Measurements from ENCODE around the gene CKAP2. TPM values are rescaled to one million over a fixed set of nuclear protein-coding genes. Genes with fewer than 3 reads are reported as not detected.

Gene CKAP2
- total RNA-seq, 1 donor, result 15.9 TPM

GRCh38 chr13:52419080-52419479 lies 36.2 kb upstream of the CKAP2 start:
- Histone ChIP-seq H3K9me3 (ENCODE audit: low read depth, low read length) (no peaks in the 10 kb centered on the region), H3K27ac (ENCODE audit: low read depth, low read length) (peak overlapping the region; percentile 15), H2AFZ (ENCODE audit: low read length) (no peak overlapping the region), H3K36me3 (ENCODE audit: insufficient read depth, low read length) (peaks cover 47% of the 10 kb centered on the region), H3K27me3 (ENCODE audit: insufficient read depth, low read length) (no peaks in the 10 kb centered on the region), H4K20me1 (ENCODE audit: insufficient read depth, low read length) (no peaks in the 10 kb centered on the region), H3K4me3 (ENCODE audit: insufficient read depth, low read length) (no peak overlapping the region), H3K79me2 (ENCODE audit: insufficient read depth, low read length) (peaks cover 4% of the 10 kb centered on the region), H3K4me1 (ENCODE audit: insufficient read depth, low read length) (peaks cover 18% of the 10 kb centered on the region), H3K4me2 (ENCODE audit: insufficient read depth, low read length) (no peak overlapping the region)
- TF ChIP-seq CTCF (IDR thresholded peaks at IDR 0.05; ENCODE audit: extremely low read depth, low read depth, low read length), result no peak
- no peak for DNase-seq (ENCODE audit: insufficient read length, low spot score, missing footprints)

- TF ChIP-seq CTCF (IDR thresholded peaks at IDR 0.05; ENCODE audit: extremely low read depth, low read depth, low read length), result no peak
- Histone ChIP-seq H4K20me1 (ENCODE audit: insufficient read depth, low read length) (no peaks in the 10 kb centered on the region), H3K79me2 (ENCODE audit: insufficient read depth, low read length) (no peaks in the 10 kb centered on the region), H3K27me3 (ENCODE audit: insufficient read depth, low read length) (no peaks in the 10 kb centered on the region), H3K4me1 (ENCODE audit: insufficient read depth, low read length) (no peaks in the 10 kb centered on the region), H3K4me2 (ENCODE audit: insufficient read depth, low read length) (no peak overlapping the region), H2AFZ (ENCODE audit: low read length) (no peak overlapping the region), H3K4me3 (ENCODE audit: insufficient read depth, low read length) (no peak overlapping the region), H3K9me3 (ENCODE audit: low read depth, low read length) (no peaks in the 10 kb centered on the region), H3K36me3 (ENCODE audit: insufficient read depth, low read length) (peaks cover 53% of the 10 kb centered on the region), H3K27ac (ENCODE audit: low read depth, low read length) (no peak overlapping the region)
- no peak for DNase-seq (ENCODE audit: insufficient read length, low spot score, missing footprints)
These were observed 34.1 kb upstream of the CKAP2 start for GRCh38 chr13:52421216-52421615.

- no peak for DNase-seq (ENCODE audit: insufficient read length, low spot score, missing footprints)
- Histone ChIP-seq H3K4me3 (ENCODE audit: insufficient read depth, low read length) (no peak overlapping the region), H3K4me2 (ENCODE audit: insufficient read depth, low read length) (peak overlapping the region; percentile 24), H2AFZ (ENCODE audit: low read length) (no peak overlapping the region), H3K9me3 (ENCODE audit: low read depth, low read length) (no peaks in the 10 kb centered on the region), H3K27me3 (ENCODE audit: insufficient read depth, low read length) (no peaks in the 10 kb centered on the region), H4K20me1 (ENCODE audit: insufficient read depth, low read length) (peaks cover 2% of the 10 kb centered on the region), H3K27ac (ENCODE audit: low read depth, low read length) (no peak overlapping the region), H3K36me3 (ENCODE audit: insufficient read depth, low read length) (peaks cover 55% of the 10 kb centered on the region), H3K79me2 (ENCODE audit: insufficient read depth, low read length) (peaks cover 10% of the 10 kb centered on the region), H3K4me1 (ENCODE audit: insufficient read depth, low read length) (peaks cover 19% of the 10 kb centered on the region)
- TF ChIP-seq CTCF (IDR thresholded peaks at IDR 0.05; ENCODE audit: extremely low read depth, low read depth, low read length), result no peak
These were observed 27.0 kb upstream of the CKAP2 start for GRCh38 chr13:52428295-52428694.

GRCh38 chr13:52432456-52432855 lies 22.8 kb upstream of the CKAP2 start:
- no peak for DNase-seq (ENCODE audit: insufficient read length, low spot score, missing footprints)
- Histone ChIP-seq H4K20me1 (ENCODE audit: insufficient read depth, low read length) (peaks cover 2% of the 10 kb centered on the region), H3K27ac (ENCODE audit: low read depth, low read length) (no peak overlapping the region), H3K79me2 (ENCODE audit: insufficient read depth, low read length) (peaks cover 10% of the 10 kb centered on the region), H3K9me3 (ENCODE audit: low read depth, low read length) (no peaks in the 10 kb centered on the region), H2AFZ (ENCODE audit: low read length) (no peak overlapping the region), H3K4me1 (ENCODE audit: insufficient read depth, low read length) (peaks cover 19% of the 10 kb centered on the region), H3K36me3 (ENCODE audit: insufficient read depth, low read length) (peaks cover 47% of the 10 kb centered on the region), H3K4me3 (ENCODE audit: insufficient read depth, low read length) (no peak overlapping the region), H3K27me3 (ENCODE audit: insufficient read depth, low read length) (no peaks in the 10 kb centered on the region), H3K4me2 (ENCODE audit: insufficient read depth, low read length) (no peak overlapping the region)
- no peak for TF ChIP-seq CTCF (IDR thresholded peaks at IDR 0.05; ENCODE audit: extremely low read depth, low read depth, low read length)

Data from osteoblast (primary cell).